Measurements from ENCODE around the gene RMDN2. TPM values are rescaled to one million over a fixed set of nuclear protein-coding genes. Genes with fewer than 3 reads are reported as not detected.
"Not testable (repeated sequence)": the region's sequence is repeated elsewhere in the genome, so short reads cannot be mapped to it uniquely, and the experiment has no call there.

RMDN2 gene
- total RNA-seq, 1 experiment from 2014 or later = 3.0 TPM

DNA sequence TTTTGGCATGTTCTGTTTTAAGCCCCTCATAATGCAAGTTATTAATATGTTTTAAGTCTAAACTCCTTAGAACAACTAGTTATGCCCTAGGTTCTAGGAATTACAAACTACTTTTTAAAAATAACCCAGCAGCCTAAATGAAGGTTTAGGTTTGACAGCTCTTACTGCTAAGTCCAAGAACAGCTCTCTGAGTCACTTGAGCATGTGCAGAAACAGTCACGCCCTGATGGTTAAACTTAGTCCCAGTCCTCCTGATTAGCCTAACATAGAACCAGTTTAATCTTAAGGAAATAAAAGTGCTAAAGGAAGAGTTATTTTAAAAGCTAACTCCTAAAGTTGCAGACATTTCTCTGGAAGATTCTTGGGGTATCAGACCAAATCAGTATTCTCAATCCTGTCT is 72.5 kb downstream of the RMDN2 start:
- CTCF ChIA-PET = no interaction called here
- POLR2A ChIA-PET (ENCODE audit: low non-redundant PET) = no interaction called here
- intact Hi-C loops (cut with micrococcal nuclease; ENCODE audit: unreplicated experiment) = no loop called here
- no peak for DNase-seq (ENCODE audit: low spot score)
- Histone ChIP-seq H3K9me3 (ENCODE audit: low read depth, low read length, poor library complexity, severe bottlenecking) (no peaks in the 10 kb centered on the region), H3K4me1 (ENCODE audit: insufficient read depth, low read length, poor library complexity, severe bottlenecking) (no peaks in the 10 kb centered on the region), H3K27me3 (replicated peaks; ENCODE audit: insufficient read depth, low read depth, low read length, poor library complexity) (no peaks in the 10 kb centered on the region), H3K36me3 (ENCODE audit: insufficient read depth, low read length, poor library complexity, severe bottlenecking) (no peaks in the 10 kb centered on the region), H3K4me3 (ENCODE audit: low read depth, low read length, poor library complexity, severe bottlenecking) (no peak overlapping the region), H3K27ac (ENCODE audit: low read depth, low read length, poor library complexity, severe bottlenecking) (no peak overlapping the region)
- no peak for TF ChIP-seq EZH2 (IDR thresholded peaks at IDR 0.05; ENCODE audit: borderline replicate concordance, low read depth, low read length, poor library complexity, severe bottlenecking)
- TF ChIP-seq, protein P1, sequence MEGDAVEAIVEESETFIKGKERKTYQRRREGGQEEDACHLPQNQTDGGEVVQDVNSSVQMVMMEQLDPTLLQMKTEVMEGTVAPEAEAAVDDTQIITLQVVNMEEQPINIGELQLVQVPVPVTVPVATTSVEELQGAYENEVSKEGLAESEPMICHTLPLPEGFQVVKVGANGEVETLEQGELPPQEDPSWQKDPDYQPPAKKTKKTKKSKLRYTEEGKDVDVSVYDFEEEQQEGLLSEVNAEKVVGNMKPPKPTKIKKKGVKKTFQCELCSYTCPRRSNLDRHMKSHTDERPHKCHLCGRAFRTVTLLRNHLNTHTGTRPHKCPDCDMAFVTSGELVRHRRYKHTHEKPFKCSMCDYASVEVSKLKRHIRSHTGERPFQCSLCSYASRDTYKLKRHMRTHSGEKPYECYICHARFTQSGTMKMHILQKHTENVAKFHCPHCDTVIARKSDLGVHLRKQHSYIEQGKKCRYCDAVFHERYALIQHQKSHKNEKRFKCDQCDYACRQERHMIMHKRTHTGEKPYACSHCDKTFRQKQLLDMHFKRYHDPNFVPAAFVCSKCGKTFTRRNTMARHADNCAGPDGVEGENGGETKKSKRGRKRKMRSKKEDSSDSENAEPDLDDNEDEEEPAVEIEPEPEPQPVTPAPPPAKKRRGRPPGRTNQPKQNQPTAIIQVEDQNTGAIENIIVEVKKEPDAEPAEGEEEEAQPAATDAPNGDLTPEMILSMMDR (conservative IDR thresholded peaks at IDR 0.05; ENCODE audit: low read depth, low read length) = no peak
- BruUV-seq (replicated peaks) = no TSS peak

DNA sequence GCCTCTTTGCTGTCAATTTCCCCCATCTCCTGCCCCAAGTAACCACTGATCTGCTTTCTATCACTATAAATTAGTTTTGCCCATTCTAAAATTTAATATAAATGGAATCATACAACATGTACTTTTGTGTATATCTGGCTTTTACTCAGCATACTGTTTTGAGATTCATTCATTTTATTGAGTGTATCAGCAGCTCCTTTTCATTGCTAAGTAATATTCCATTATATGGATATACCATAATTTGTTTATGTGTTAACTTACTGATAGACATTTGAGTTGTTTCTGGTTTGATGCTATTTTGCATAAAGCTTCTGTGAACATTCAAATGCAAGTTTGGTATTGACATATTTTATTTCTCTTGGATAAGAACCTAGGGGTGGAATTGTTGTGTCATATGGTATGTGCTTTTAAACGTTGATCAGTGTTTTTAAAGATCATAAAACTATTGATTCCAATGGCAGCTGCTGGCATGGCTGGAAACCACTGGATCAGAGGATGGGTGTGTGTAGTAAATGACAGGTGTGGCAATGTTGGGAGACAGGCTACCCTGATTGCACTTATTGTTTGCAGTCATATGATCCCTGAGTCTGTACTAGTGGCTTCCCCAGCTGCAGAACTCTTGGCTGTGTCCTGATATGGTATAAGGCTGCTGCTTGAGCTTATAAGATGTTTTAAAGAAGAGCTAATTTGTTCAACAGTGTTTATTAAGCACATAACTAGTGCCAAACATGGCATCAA is 75.6 kb downstream of the RMDN2 start:
- POLR2A ChIA-PET (ENCODE audit: low non-redundant PET) = no interaction called here
- Histone ChIP-seq H3K36me3 (ENCODE audit: insufficient read depth, low read length, poor library complexity, severe bottlenecking) (no peaks in the 10 kb centered on the region), H3K4me3 (ENCODE audit: low read depth, low read length, poor library complexity, severe bottlenecking) (no peak overlapping the region), H3K27me3 (replicated peaks; ENCODE audit: insufficient read depth, low read depth, low read length, poor library complexity) (no peaks in the 10 kb centered on the region), H3K27ac (ENCODE audit: low read depth, low read length, poor library complexity, severe bottlenecking) (no peak overlapping the region), H3K4me1 (ENCODE audit: insufficient read depth, low read length, poor library complexity, severe bottlenecking) (no peaks in the 10 kb centered on the region), H3K9me3 (ENCODE audit: low read depth, low read length, poor library complexity, severe bottlenecking) (no peaks in the 10 kb centered on the region)
- intact Hi-C loops (cut with micrococcal nuclease; ENCODE audit: unreplicated experiment) = no loop called here
- no peak for DNase-seq (ENCODE audit: low spot score)
- no peak for TF ChIP-seq EZH2 (IDR thresholded peaks at IDR 0.05; ENCODE audit: borderline replicate concordance, low read depth, low read length, poor library complexity, severe bottlenecking)
- TF ChIP-seq, protein P1 (conservative IDR thresholded peaks at IDR 0.05; ENCODE audit: low read depth, low read length) = no peak
- no TSS peak for BruUV-seq (replicated peaks)
- CTCF ChIA-PET = no interaction called here

DNA sequence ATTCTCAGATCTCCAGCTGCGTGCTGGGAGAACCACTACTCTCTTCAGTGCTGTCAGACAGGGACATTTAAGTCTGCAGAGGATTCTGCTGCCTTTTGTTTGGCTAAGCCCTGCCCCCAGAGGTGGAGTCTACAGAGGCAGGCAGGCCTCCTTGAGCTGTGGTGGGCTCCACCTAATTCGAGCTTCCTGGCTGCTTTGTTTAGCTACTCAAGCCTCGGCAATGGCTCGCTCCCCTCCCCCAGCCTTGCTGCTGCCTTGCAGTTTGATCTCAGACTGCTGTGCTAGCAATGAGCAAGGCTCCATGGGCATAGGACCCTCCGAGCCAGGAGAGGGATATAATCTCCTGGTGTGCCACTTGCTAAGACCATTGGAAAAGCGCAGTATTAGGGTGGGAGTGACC is 85.1 kb downstream of the RMDN2 start:
- CTCF ChIA-PET; DNase-seq (ENCODE audit: low spot score); intact Hi-C loops (cut with micrococcal nuclease; ENCODE audit: unreplicated experiment): not testable (repeated sequence)

DNA sequence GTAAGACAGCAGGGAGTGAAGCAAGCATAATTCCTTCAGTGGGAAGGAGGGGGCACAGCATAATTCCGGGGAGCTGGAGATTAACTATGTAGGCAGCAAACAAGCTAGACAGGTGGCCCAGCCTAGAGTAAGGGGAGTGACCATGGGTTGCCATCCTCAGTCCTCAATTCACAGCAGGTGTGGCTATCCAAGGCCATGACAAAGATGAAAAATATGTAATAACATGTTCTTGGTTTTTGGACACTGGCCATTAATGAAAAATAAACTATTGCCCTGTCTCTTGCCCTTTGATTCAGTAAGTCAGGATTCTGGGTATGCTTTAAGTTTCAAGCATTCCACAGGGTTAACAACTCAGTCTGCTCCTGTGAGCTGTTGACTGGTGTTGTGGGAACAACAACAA is 85.9 kb downstream of the RMDN2 start:
- no peaks in the 10 kb centered on the region for H3K4me1 ChIP-seq (ENCODE audit: insufficient read depth, low read length, poor library complexity, severe bottlenecking)
- no peak for TF ChIP-seq EZH2 (IDR thresholded peaks at IDR 0.05; ENCODE audit: borderline replicate concordance, low read depth, low read length, poor library complexity, severe bottlenecking)
- TF ChIP-seq, protein P1 (conservative IDR thresholded peaks at IDR 0.05; ENCODE audit: low read depth, low read length) = no peak
- BruUV-seq (replicated peaks) = no TSS peak
- POLR2A ChIA-PET (ENCODE audit: low non-redundant PET) = no interaction called here
- H3K4me3 ChIP-seq (ENCODE audit: low read depth, low read length, poor library complexity, severe bottlenecking) = no peak overlapping the region
- intact Hi-C loops (cut with micrococcal nuclease; ENCODE audit: unreplicated experiment) = no loop called here
- CTCF ChIA-PET = no interaction called here
- H3K9me3 ChIP-seq (ENCODE audit: low read depth, low read length, poor library complexity, severe bottlenecking) = no peaks in the 10 kb centered on the region
- no peaks in the 10 kb centered on the region for H3K27me3 ChIP-seq (replicated peaks; ENCODE audit: insufficient read depth, low read depth, low read length, poor library complexity)
- no peak for DNase-seq (ENCODE audit: low spot score)
- no peaks in the 10 kb centered on the region for H3K36me3 ChIP-seq (ENCODE audit: insufficient read depth, low read length, poor library complexity, severe bottlenecking)
- no peak overlapping the region for H3K27ac ChIP-seq (ENCODE audit: low read depth, low read length, poor library complexity, severe bottlenecking)

More for the DNA sequence above, 85.1 kb downstream of the RMDN2 start:
- H3K36me3 ChIP-seq (ENCODE audit: insufficient read depth, low read length, poor library complexity, severe bottlenecking); BruUV-seq (replicated peaks); H3K27me3 ChIP-seq (replicated peaks; ENCODE audit: insufficient read depth, low read depth, low read length, poor library complexity); POLR2A ChIA-PET (ENCODE audit: low non-redundant PET); H3K27ac ChIP-seq (ENCODE audit: low read depth, low read length, poor library complexity, severe bottlenecking); H3K4me1 ChIP-seq (ENCODE audit: insufficient read depth, low read length, poor library complexity, severe bottlenecking); H3K4me3 ChIP-seq (ENCODE audit: low read depth, low read length, poor library complexity, severe bottlenecking); H3K9me3 ChIP-seq (ENCODE audit: low read depth, low read length, poor library complexity, severe bottlenecking): not testable (repeated sequence)

Measured in A673 (cell line).